GM18861 (cell line): ENCODE data around the gene JMJD4.

Experiments used
- ATAC-seq: cut with Tn5 transposase; IDR thresholded peaks from one replicate; pipeline ENCODE4 v1.9.1; 2021; ENCODE audit not compliant: unreplicated experiment

The JMJD4 gene

GRCh38 chr1:227753999-227754711, 19.1 kb upstream of the JMJD4 start:
- ATAC-seq: no peak

- no peak for ATAC-seq
Observed at GRCh38 chr1:227749916-227750710, 15.0 kb upstream of the JMJD4 start.

GRCh38 chr1:227749225-227749624, 14.1 kb upstream of the JMJD4 start:
- ATAC-seq: no peak

GRCh38 chr1:227748496-227749182, 13.5 kb upstream of the JMJD4 start:
- ATAC-seq: no peak

- ATAC-seq: no peak
Observed at GRCh38 chr1:227747948-227748495, 12.9 kb upstream of the JMJD4 start.

- no peak for ATAC-seq
Observed at GRCh38 chr1:227747382-227747781, 12.3 kb upstream of the JMJD4 start.

- no peak for ATAC-seq
Observed at GRCh38 chr1:227746676-227747075, 11.6 kb upstream of the JMJD4 start.

GRCh38 chr1:227745568-227746265, 10.6 kb upstream of the JMJD4 start:
- no peak for ATAC-seq

- no peak for ATAC-seq
Observed at GRCh38 chr1:227744668-227745067, 9.6 kb upstream of the JMJD4 start.

GRCh38 chr1:227742738-227743715, 7.9 kb upstream of the JMJD4 start:
- no peak for ATAC-seq

- ATAC-seq: no peak
Observed at GRCh38 chr1:227741166-227741870, 6.2 kb upstream of the JMJD4 start.

- no peak for ATAC-seq
Observed at GRCh38 chr1:227740401-227740960, 5.4 kb upstream of the JMJD4 start.

- ATAC-seq: no peak
Observed at GRCh38 chr1:227739636-227740035, 4.5 kb upstream of the JMJD4 start.

GRCh38 chr1:227738820-227739219, 3.7 kb upstream of the JMJD4 start:
- no peak for ATAC-seq

GRCh38 chr1:227736814-227737432, 1.8 kb upstream of the JMJD4 start:
- no peak for ATAC-seq

GRCh38 chr1:227735539-227736285, 610 bp upstream of the JMJD4 start:
- ATAC-seq: no peak

GRCh38 chr1:227734546-227734855, 601 bp downstream of the JMJD4 start:
- ATAC-seq: no peak
